IPS-18c (cell line): Measurements from ENCODE around the gene SPTBN4.
"Not testable (repeated sequence)": the region's sequence is repeated elsewhere in the genome, so short reads cannot be mapped to it uniquely, and the experiment has no call there.

ENCODE experiments used
- H3K4me3 ChIP-seq: 2 replicates; pipeline ENCODE4 v1.7.0; 2013; ENCODE audit warnings: low read depth, mild to moderate bottlenecking, low read length, moderate library complexity; ENCODE audit not compliant: insufficient read depth
- H3K9me3 ChIP-seq: one replicate; pipeline ENCODE4 v1.6.1; 2013; ENCODE audit warnings: mild to moderate bottlenecking, low read length, moderate library complexity; ENCODE audit not compliant: control insufficient read depth, insufficient read depth

Gene SPTBN4

DNA sequence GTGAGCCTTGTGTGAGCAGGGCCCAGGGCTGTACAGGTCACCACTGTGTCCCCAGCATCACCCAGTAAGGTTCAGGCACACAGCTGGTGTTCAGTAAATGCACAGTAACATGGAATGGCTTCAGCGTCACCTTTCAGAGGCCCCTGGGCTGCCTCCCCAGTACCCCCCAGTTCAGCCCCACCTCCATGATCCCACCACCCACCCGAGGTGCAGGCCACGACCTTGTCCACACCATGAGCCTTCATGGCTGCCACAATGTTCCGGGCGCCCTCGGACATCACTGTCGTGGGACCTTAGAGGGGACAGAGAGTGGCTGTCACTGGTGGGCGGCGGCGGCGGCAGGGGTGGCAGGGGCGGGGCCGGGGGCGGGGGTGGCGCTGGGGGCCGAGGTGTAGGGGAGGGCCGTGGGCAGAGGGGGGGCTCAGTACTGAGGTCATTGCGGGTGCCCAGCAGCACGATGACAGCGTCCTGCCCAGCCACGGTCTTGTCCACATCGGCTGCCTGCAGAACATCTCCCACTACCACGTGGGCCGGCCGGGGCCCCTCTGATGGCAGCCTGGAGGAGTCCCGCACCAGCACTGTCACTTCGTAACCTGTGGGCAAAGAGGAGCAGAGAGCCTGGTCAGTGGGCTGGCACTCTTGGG lies 8.7 kb upstream of the SPTBN4 start:
- H3K9me3 ChIP-seq: no peaks in the 10 kb centered on the region
- H3K4me3 ChIP-seq: no peak overlapping the region

DNA sequence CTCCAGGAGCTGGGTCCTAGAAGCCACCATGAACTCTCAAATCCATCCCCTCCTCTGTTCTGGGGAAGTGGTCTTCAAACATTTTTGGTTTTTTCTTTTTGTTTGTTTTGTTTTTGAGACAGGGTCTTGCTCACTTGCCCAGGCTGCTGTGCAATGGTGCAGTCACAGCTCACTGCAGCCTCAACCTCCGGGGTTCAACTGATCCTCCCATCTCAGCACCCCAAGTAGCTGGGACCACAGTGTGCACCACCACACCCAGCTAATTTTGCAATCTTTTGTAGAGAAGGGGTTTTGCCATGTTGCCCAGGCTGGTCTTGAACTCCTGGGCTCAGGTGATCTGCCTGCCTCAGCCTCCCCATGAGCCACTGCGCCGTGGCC lies 8.2 kb upstream of the SPTBN4 start:
- Histone ChIP-seq H3K4me3 (no peak overlapping the region), H3K9me3 (no peaks in the 10 kb centered on the region)

DNA sequence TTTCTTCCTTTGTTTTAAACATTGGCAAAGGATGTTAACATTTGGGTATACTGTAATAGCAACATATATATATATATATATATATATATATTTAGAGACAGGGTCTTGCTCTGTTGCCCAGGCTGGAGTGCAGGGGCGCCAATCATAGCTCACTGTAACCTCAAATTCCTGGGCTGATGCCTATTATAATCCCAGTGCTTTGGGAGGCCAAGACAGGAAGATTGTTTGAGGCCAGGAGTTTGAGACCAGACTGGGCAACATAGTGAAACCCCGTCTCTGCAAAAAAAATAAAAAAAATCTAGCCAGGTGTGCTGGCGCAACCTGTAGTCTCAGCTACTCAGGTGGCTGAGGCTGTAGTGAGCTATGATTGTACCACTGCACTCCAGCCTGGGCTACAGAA lies 6.6 kb upstream of the SPTBN4 start:
- Histone ChIP-seq H3K9me3 (no peaks in the 10 kb centered on the region), H3K4me3 (no peak overlapping the region)

DNA sequence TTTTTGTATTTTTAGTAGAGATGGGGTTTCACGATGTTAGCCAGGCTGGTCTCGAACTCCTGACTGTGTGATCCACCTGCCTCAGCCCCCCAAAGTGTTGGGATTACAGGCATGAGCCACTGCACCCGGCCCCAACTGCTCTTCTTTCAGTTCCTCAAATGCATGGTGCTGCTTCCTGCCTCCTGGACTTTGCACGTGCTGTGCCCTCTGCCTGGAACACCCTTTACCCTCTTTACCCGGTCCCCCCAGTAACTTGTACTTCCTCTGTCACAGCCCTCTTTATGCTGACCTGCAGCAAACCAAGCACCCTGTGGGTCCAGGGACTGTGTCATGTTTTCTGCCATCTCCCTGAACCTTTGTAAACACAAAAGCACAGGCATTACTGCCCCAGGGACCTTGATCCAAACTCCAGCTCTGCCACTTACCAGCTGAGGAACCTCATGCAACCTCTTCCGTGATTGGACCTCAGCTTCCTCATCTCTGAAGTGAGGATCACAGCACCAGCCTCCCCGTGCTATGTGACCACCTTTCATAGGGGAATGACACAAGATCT lies 5.1 kb upstream of the SPTBN4 start:
- Histone ChIP-seq H3K4me3 (no peak overlapping the region), H3K9me3 (no peaks in the 10 kb centered on the region)

DNA sequence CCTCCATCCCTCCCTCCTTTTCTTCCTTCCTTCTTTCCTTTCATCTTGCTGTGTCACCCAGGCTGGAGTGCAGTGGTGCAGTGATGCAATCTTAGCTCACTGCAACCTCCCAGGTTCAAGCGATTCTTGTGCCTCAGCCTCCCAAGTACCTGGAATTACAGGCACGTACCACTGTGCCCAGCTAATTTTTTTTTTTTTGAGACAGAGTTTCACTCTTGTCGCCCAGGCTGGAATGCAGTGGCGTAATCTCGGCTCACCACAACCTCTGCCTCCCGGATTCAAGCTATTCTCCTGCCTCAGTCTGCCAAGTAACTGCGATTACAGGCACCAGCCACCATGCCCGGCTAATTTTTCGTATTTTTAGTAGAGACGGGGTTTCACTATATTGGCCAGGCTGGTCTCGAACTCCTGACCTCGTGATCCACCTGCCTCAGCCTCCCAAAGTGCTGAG lies 3.2 kb upstream of the SPTBN4 start:
- not testable (repeated sequence) for H3K4me3 ChIP-seq, H3K9me3 ChIP-seq

DNA sequence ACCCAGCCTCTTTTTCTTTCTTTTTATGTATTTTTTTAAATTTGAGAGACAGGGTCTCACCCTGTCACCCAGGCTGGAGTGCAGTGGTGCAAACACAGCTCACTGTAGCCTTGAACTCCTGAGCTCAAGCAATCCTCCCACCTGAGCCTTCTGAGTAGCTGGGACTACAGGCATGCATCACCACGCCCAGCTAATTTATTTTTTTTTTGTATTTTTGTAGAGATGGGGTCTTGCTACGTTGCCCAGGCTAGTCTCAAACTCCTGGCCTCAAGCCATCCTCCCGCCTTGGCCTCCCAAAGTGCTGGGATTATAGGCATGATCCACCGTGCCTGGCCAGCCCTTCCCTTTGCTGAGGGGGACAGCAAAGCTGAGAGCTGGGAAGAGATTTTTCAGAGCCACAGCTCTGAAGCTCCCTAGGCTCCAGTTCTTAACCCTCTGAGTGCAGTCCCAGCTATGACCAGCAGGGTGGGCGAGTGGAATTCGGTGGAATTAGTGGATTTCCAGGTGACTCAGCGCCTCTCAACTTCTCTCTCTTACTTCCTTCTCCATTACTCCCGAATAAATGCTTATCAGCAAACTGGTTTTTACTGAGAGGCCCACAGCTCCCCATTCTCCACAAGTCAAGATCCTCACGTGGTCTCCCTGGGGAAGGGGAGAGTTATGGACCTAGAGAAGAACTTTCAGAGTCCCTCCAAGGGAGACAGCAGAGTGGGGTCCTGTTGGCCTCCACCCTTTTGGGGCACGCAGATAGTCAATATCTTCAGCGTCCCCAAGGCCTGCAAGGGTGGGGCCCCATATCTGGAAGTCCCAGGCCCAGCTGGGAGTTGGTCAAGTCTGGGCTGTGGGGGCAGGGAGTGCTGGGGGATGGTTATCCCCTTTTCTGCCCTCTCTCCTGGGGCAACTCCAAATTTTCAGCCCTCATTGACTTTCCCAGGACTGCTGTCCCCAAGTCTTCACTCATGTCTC lies 2.5 kb upstream of the SPTBN4 start:
- H3K4me3 ChIP-seq: peak overlapping the region; percentile 78; the same call in 1 of the 2 replicates
- H3K9me3 ChIP-seq: no peaks in the 10 kb centered on the region

DNA sequence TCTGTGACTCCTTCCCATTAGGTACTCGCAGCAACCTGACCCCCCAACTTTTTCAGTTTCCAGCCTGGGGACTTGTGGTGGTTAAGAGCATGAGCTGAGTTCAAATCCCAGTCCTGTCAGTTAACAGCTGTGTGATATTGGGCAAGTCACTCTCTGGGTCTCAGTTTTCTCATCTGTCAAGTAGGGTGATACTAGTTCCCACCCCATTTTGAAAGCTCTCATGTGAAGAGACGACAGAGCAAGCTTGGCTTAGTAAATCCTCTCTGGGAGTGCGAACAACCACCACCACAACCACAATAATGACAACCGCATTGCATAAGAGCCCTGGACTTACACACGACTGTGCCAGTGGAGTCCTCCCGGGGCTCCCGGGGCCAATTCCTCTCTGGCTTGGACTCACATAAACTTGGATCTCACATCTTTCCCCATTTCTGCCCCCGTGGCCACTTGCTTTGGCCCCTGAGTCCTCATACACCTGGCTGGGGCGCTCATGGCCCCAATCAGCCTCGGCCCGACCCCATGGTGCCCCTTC lies 1.7 kb upstream of the SPTBN4 start:
- no peaks in the 10 kb centered on the region for H3K9me3 ChIP-seq

DNA sequence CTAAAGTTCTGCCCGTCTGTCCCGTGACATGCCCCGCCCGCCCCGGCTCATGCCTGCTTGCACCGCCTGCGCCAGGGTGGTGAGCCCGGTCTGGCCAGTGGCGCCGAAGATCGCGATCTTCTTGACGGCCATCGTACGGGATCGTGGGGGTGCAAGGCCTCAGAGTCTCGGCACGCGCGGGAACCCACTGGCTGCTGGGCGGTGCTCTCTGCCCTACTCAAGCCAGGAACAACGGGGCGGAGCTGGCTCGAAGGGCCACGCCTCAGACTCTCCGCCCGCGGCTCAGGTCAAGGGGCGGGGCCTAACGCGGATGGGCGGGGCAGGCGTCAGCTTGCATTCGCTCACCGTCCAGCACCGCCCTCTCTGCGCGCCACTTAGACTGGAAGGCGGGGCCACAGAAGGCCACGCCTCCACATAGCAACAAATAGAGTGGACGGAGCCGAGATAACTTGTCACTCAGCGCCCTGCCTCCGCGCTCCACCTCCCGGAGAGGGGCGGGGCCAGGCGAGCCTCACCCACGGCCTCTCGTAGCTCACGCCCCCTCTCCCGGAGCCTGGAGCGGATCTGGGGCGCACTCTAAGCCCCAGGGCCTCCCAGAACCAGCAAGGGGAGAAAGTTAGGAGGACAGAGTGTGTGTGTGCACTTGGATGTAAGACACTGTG lies 1.1 kb upstream of the SPTBN4 start, which contains the start of gene BLVRB:
Gene BLVRB, minus strand, starts transcription at position 189 of the 662 bp plus-strand sequence. Its CDS starts 57 bp downstream, at position 132.
- H3K4me3 ChIP-seq: peak within 1 kb of the TSS; percentile 78
- H3K9me3 ChIP-seq: no peaks in the 10 kb centered on the region

More for the DNA sequence above, 1.7 kb upstream of the SPTBN4 start:
- H3K4me3 ChIP-seq: peak overlapping the region; percentile 78

DNA sequence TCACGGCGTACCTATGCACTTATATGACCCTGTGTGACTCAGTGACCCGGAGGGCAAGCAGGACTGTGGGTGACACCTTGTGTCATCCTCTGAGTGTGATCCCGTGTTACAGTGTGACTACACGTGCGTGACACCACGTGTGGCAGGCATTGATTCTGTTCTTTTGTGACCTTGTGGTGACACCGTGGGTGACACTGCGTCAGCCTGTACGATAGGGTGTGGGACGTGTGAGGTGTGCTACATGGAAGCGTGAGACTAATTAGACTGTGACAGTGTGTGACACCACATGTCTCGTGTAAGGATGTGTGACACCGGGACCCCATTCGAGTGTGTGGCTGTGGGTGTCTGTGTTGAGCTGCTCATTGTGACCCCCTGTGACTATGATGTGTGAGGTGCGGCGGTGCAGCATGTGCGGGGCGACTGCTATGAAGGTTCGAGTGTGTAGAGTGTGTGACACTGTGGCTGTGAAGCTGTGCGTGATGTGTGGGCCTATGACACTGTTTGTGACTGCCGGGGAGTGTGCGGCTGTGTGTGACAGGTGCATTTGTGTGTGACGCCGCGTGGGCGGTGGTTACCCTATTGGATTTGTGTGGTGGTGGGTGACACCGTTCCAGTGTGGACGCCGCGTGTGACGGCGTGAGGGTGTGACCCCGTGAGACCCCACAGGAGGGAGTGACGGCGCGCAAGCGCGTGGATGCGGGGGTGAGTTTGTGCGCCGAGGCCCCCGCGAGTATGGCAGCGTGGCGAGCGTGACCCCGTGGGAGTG lies 399 bp upstream of the SPTBN4 start:
- no peaks in the 10 kb centered on the region for H3K9me3 ChIP-seq

DNA sequence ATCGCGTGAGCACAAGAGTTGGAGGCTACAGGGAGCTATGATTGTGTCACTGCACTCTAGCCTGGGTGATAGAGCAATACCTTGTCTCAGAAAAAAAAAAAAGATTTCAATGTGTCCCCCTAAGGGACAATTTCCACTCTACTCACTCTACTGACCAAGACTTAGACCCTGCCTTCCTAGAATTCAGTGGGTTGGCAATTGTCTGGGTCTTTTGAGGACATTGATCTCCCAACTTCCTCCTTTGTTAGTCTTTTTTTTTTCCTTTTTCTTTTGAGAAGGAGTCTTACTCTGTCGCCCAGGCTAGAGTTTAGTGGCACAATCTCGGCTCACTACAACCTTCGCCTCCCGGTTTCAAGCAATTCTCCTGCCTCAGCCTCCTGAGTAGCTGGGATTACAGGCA lies 2.2 kb downstream of the SPTBN4 start:
- no peaks in the 10 kb centered on the region for H3K9me3 ChIP-seq
- H3K4me3 ChIP-seq: no peak overlapping the region

More for the DNA sequence above, 399 bp upstream of the SPTBN4 start:
- H3K4me3 ChIP-seq: peak overlapping the region; percentile 41

DNA sequence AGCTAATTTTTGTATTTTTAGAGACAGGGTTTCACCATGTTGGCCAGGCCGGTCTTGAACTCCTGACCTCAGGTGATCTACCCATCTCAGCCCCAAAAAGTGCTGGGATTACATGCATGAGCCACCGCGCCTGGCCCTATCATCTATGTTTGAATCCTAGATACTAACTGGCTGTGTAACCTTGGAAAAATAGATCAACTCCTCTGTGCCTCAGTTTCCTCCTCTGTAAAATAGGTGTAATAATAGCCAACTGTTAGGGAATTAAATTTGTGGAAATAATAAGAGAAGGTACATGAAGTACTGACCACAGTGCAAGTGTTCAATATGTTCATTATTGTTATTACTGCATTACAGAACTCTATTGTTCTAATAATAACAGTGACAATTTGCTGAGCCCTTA lies 4.3 kb downstream of the SPTBN4 start:
- no peak overlapping the region for H3K4me3 ChIP-seq
- H3K9me3 ChIP-seq: no peaks in the 10 kb centered on the region

DNA sequence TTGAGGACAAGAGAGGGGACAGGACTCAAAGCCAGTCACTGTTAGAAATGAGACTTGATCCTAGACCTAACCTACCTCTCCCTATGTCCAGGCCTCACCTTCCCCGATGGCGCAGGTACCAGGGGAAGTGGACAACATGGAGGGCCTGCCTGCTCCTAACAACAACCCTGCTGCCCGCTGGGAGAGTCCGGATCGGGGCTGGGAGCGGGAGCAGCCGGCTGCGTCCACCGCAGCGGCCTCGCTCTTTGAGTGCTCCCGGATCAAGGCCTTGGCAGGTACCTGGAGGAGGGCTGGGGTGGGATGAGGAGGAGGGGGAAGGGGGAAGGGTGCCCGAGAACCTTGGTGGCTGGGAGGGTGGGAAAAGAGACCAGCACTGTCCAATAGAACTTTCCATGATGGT lies 5.7 kb downstream of the SPTBN4 start:
- Histone ChIP-seq H3K9me3 (no peaks in the 10 kb centered on the region), H3K4me3 (no peak overlapping the region)

DNA sequence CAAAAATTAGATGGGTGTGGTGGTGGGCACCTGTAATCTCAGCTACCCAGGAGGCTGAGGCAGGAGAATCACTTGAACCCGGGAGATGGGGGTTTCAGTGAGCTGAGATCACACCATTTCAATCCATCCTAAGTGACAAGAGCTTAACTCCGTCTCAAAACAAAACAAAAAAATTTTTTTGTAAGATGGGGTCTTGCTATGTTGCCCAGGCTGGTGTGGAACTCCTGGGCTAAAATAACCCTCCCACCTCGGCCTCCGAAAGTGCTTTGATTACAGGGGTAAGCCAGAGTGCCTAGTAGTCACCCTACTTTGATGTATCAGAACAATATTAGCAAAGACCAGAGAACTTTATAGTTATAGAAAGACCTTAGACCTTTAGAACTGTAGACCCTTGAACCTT lies 7.9 kb downstream of the SPTBN4 start:
- Histone ChIP-seq H3K4me3 (no peak overlapping the region), H3K9me3 (no peaks in the 10 kb centered on the region)

DNA sequence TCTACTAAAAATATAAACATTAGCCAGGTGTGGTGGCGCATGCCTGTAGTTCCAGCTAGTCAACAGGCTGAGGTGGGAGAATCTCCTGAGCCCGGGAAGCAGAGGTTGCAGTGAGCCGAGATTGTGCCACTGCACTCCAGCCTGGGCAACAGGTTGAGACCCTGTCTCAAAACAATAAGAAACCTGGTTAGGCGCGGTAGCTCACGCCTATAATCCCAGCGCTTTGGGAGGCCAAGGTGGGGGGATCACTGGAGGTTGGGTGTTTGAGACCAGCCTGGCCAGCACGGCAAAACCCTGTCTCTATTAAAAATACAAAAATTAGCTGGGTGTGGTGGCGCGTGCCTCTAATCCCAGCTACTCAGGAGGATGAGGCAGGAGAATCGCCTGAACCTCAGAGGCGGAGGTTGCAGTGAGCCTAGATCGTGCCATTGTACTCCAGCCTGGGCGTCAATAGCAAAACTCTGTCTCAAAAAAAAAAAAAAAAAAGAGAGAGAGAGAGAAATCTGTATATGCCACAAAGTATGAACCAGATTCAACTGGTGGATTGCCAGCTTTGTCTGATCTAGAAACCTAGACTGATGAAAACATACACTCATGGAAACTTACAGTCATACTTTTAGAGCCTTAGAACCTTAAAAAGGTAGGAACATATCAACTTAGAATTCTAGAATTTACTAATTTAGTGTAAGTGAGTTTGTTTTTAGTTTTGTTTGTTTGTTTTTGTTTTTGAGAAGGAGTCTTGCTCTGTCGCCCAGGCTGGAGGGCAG lies 9.3 kb downstream of the SPTBN4 start:
- not testable (repeated sequence) for H3K4me3 ChIP-seq, H3K9me3 ChIP-seq

DNA sequence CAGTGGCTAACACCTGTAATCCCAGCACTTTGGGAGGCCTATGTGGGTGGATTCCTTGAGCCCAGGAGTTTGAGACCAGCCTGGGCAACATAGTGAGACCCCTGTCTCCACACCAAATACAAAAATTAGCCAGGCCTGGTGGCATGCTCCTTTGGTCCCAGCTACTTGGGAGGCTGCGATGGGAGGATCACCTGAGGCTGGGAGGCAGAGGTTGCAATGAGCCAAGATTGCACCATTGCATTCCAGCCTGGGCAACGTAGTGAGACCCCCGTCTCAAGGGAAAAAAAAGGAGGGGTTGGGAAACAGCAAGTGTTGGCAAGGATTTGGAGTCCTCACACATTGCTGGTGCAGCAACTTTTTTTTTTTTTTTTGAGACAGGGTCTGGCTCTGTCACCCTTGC lies 19.2 kb downstream of the SPTBN4 start:
- Histone ChIP-seq H3K9me3 (no peaks in the 10 kb centered on the region), H3K4me3 (no peak overlapping the region)

DNA sequence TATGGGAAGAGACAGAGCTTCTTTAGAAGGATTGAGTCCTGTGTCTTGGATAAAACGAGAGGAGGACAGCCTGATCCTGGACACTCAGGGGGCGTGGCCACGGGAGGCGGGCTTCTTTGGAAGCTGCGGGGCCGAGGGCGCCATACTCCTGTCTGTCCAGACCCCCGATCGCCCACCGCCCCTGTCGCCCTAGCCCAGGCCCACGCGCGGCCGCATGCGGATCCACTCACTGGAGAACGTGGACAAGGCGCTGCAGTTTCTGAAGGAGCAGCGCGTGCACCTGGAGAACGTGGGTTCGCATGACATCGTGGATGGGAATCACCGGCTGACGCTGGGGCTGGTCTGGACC lies 23.1 kb downstream of the SPTBN4 start:
- H3K4me3 ChIP-seq: no peak overlapping the region

More for the DNA sequence above, 23.1 kb downstream of the SPTBN4 start:
- no peaks in the 10 kb centered on the region for H3K9me3 ChIP-seq
